ENCODE measurements around the gene XRCC3. TPM values are rescaled to one million over a fixed set of nuclear protein-coding genes. Genes with fewer than 3 reads are reported as not detected.

XRCC3 gene
- total RNA-seq, 1 experiment from 2014 or later, result 36.8 TPM

- ATAC-seq (no peak), DNase-seq (ENCODE audit: low read depth, low spot score) (no peak)
- TSS peak; percentile 93 for BruUV-seq (replicated peaks)
- in situ Hi-C loops (cut with HindIII; ENCODE audit: low pct_unique_long_range_greater_than_20kb, low sequenced_read_pairs) (no loop called here), intact Hi-C loops (cut with micrococcal nuclease; ENCODE audit: unreplicated experiment) (no loop called here)
- Histone ChIP-seq H3K27ac (ENCODE audit: low read length) (no peak overlapping the region), H3K4me1 (ENCODE audit: control insufficient read depth, insufficient read depth, low read length) (no peaks in the 10 kb centered on the region), H3K27me3 (ENCODE audit: control insufficient read depth, insufficient read depth, low read length) (no peaks in the 10 kb centered on the region), H3K4me3 (ENCODE audit: low read depth in 2 of 2, low read length in 2 of 2) (no peak overlapping the region), H3K9me3 (ENCODE audit: control insufficient read depth, insufficient read depth, low read depth, low read length) (no peaks in the 10 kb centered on the region), H3K36me3 (ENCODE audit: control insufficient read depth, insufficient read depth, low read length) (no peaks in the 10 kb centered on the region; the same call in 1 of the 2 replicates)
- ChIA-PET CTCF (interaction anchor here (0.6 to 1.6 kb wide), 3 partner anchors 76 to 170 kb away, joined by 3 to 6 read pairs (median 5); no protein-coding TSS in a partner anchor), POLR2A (interaction anchor here (0.6 kb wide), 1 partner anchor 141 kb away, joined by 8 read pairs; no protein-coding TSS in a partner anchor)
- TF ChIP-seq POLR2AphosphoS5 (IDR thresholded peaks at IDR 0.05; ENCODE audit: low read depth, low read length) (no peak), REST (IDR thresholded peaks at IDR 0.05; ENCODE audit: insufficient read depth in 1 of 2, low read depth in 2 of 2, low read length in 1 of 2) (no peak), CTCF (IDR thresholded peaks at IDR 0.05) (no peak), TCF7L2 (IDR thresholded peaks at IDR 0.05; ENCODE audit: low read depth, low read length) (no peak), SIN3A (IDR thresholded peaks at IDR 0.05; ENCODE audit: borderline replicate concordance, insufficient read depth, low read depth, low read length) (no peak)
Observed at GRCh38 chr14:103732868-103733620, 17.8 kb upstream of the XRCC3 start.

GRCh38 chr14:103731916-103732867, 16.9 kb upstream of the XRCC3 start:
- CTCF ChIA-PET, result no interaction called here
- no TSS peak for BruUV-seq (replicated peaks)

More at GRCh38 chr14:103731916-103732867, 16.9 kb upstream of the XRCC3 start:
- Histone ChIP-seq H3K4me3 (ENCODE audit: low read depth in 2 of 2, low read length in 2 of 2) (no peak overlapping the region), H3K27me3 (ENCODE audit: control insufficient read depth, insufficient read depth, low read length) (no peaks in the 10 kb centered on the region), H3K4me1 (ENCODE audit: control insufficient read depth, insufficient read depth, low read length) (no peaks in the 10 kb centered on the region), H3K36me3 (ENCODE audit: control insufficient read depth, insufficient read depth, low read length) (no peaks in the 10 kb centered on the region; the same call in 1 of the 2 replicates), H3K9me3 (ENCODE audit: control insufficient read depth, insufficient read depth, low read depth, low read length) (no peaks in the 10 kb centered on the region), H3K27ac (ENCODE audit: low read length) (no peak overlapping the region)
- TF ChIP-seq CTCF (IDR thresholded peaks at IDR 0.05) (no peak), REST (IDR thresholded peaks at IDR 0.05; ENCODE audit: insufficient read depth in 1 of 2, low read depth in 2 of 2, low read length in 1 of 2) (no peak), TCF7L2 (IDR thresholded peaks at IDR 0.05; ENCODE audit: low read depth, low read length) (no peak), SIN3A (IDR thresholded peaks at IDR 0.05; ENCODE audit: borderline replicate concordance, insufficient read depth, low read depth, low read length) (no peak), POLR2AphosphoS5 (IDR thresholded peaks at IDR 0.05; ENCODE audit: low read depth, low read length) (no peak)
- no peak for ATAC-seq
- DNase-seq (ENCODE audit: low read depth, low spot score), result no peak
- in situ Hi-C loops (cut with HindIII; ENCODE audit: low pct_unique_long_range_greater_than_20kb, low sequenced_read_pairs), result no loop called here
- POLR2A ChIA-PET, result interaction anchor here (0.6 kb wide), 1 partner anchor 140 kb away, joined by 8 read pairs; no protein-coding TSS in a partner anchor
- intact Hi-C loops (cut with micrococcal nuclease; ENCODE audit: unreplicated experiment), result no loop called here

Data from Panc1 (cell line).